Measurements from ENCODE around the gene FAM124A. TPM values are rescaled to one million over a fixed set of nuclear protein-coding genes. Genes with fewer than 3 reads are reported as not detected.
"Not testable (repeated sequence)": the region's sequence is repeated elsewhere in the genome, so short reads cannot be mapped to it uniquely, and the experiment has no call there.

The FAM124A gene
- total and polyA plus RNA-seq, 5 donors: 4.2 to 10.7 (median 8.6) TPM

DNA sequence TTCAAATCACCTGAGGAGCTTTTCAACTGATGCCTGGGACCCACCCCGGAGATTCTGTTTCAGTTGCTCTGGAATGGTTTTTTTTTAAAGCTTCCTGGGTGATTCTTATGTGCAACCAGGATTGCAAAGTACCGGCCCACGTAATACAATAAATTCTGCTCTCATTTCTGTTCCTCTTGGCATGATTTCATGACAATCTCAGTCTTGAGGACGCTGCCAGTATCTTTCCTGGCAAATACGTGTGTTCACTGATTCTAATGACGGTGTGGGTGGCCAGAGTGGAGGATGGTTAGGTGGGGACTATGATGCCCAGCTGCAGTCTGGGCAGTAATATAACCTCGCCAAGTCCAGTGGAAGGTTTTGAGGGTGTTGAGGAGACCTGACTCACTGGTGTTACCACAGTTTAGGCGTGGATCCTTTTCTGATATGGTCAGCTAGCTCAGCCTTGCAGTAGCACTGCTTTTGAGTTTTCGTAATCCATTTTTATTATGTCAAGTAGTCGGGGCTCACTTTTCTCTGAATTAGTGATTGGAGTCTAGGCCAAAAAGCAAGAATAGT, 49.4 kb downstream of the FAM124A start:
- WGBS: 65% methylated on average over 10 of the region's 10 CpGs
- H3K27ac ChIP-seq (ENCODE audit: low read length): no peak overlapping the region
- intact Hi-C loops (cut with DNase I): no loop called here
- no peaks in the 10 kb centered on the region for H3K27me3 ChIP-seq (ENCODE audit: control insufficient read depth, insufficient read depth)
- H3K4me1 ChIP-seq (ENCODE audit: control insufficient read depth, insufficient read depth, low read length): peaks cover 9% of the 10 kb centered on the region
- no peak overlapping the region for H3K4me3 ChIP-seq (ENCODE audit: low read length)
- no peaks in the 10 kb centered on the region for H3K9me3 ChIP-seq (ENCODE audit: control insufficient read depth, low read length)
- ATAC-seq (peak in 1 of 2 donors; percentile 46), DNase-seq (no peak)

DNA sequence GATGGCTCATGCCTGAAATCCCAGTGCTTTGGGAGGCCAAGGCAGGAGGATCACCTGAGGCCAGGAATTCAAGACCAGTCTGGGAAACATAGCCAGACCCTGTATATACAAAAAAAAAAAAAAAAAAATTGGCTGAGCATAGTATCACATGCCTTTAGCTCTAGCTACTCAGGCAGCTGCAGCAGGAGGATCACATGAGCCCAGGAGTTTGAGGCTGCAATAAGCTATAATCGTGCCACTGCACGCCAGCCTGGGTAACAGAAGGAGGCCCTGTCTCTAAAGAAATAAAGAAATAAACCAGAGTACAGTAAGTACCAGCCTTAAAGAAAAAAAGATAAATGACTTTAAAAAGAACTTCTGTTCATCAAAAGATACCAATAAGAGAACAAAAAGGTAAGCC, 52.9 kb downstream of the FAM124A start:
- Histone ChIP-seq H3K9me3 (ENCODE audit: control insufficient read depth, low read length) (no peaks in the 10 kb centered on the region), H3K27ac (ENCODE audit: low read length) (no peak overlapping the region), H3K4me1 (ENCODE audit: control insufficient read depth, insufficient read depth, low read length) (peaks cover 7% of the 10 kb centered on the region), H3K4me3 (ENCODE audit: low read length) (no peak overlapping the region), H3K27me3 (ENCODE audit: control insufficient read depth, insufficient read depth) (no peaks in the 10 kb centered on the region)
- no peak for ATAC-seq
- 72% methylated on average over 2 of the region's 2 CpGs for WGBS
- no peak for DNase-seq
- intact Hi-C loops (cut with DNase I): no loop called here

DNA sequence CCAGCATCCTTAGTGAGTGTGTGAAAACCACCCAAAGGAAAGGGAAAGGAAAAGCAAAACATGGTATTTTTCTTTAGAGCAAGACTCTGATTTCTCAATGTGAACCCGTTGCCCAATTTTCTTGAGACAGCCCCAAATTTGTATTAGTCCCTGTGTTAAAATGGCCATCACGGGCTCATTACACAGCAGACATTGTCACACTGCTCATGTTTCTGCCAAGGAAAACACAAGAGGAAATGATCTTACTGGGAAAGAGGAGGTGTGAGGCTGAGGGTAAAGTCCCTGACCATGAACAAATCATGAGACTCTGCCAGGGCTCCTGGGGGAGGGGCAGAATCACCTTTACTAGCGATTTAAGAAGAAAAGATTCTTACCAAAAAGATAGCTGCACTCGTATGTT, 54.4 kb downstream of the FAM124A start:
- WGBS: 37% methylated on average over 4 of the region's 4 CpGs
- no peak overlapping the region for H3K4me3 ChIP-seq (ENCODE audit: low read length)
- intact Hi-C loops (cut with DNase I): no loop called here
- peak in 1 of 3 donors; percentile 34 for DNase-seq
- no peaks in the 10 kb centered on the region for H3K27me3 ChIP-seq (ENCODE audit: control insufficient read depth, insufficient read depth)
- ATAC-seq: peak; percentile 59 to 85
- peaks cover 7% of the 10 kb centered on the region for H3K4me1 ChIP-seq (ENCODE audit: control insufficient read depth, insufficient read depth, low read length)
- H3K27ac ChIP-seq (ENCODE audit: low read length): no peak overlapping the region
- H3K9me3 ChIP-seq (ENCODE audit: control insufficient read depth, low read length): no peaks in the 10 kb centered on the region

DNA sequence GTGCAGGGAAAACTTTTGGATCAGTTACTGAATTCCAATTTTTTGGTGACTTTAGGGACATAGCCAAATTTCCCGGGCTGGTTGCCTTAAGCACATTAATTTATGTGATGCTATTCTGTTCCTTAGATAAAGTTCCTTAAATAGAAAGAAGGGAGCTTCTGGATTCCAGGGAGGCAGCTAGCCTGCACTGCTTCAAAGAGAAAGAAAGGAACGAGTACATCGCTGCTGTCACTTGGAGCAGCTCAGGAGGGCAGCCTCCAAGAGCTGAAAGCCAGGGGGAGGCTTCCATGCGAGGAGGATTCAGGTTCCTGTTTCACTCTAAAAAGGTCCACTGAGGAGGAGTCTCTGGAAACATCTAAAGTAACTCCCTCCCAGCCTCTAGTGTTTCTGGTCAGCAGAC, 55.7 kb downstream of the FAM124A start:
- H3K4me3 ChIP-seq (ENCODE audit: low read length): no peak overlapping the region
- ATAC-seq: no peak
- WGBS: 51% methylated on average over 4 of the region's 4 CpGs
- no peak for DNase-seq
- H3K27me3 ChIP-seq (ENCODE audit: control insufficient read depth, insufficient read depth): no peaks in the 10 kb centered on the region
- intact Hi-C loops (cut with DNase I): no loop called here
- H3K4me1 ChIP-seq (ENCODE audit: control insufficient read depth, insufficient read depth, low read length): peaks cover 7% of the 10 kb centered on the region
- H3K9me3 ChIP-seq (ENCODE audit: control insufficient read depth, low read length): no peaks in the 10 kb centered on the region
- H3K27ac ChIP-seq (ENCODE audit: low read length): no peak overlapping the region

DNA sequence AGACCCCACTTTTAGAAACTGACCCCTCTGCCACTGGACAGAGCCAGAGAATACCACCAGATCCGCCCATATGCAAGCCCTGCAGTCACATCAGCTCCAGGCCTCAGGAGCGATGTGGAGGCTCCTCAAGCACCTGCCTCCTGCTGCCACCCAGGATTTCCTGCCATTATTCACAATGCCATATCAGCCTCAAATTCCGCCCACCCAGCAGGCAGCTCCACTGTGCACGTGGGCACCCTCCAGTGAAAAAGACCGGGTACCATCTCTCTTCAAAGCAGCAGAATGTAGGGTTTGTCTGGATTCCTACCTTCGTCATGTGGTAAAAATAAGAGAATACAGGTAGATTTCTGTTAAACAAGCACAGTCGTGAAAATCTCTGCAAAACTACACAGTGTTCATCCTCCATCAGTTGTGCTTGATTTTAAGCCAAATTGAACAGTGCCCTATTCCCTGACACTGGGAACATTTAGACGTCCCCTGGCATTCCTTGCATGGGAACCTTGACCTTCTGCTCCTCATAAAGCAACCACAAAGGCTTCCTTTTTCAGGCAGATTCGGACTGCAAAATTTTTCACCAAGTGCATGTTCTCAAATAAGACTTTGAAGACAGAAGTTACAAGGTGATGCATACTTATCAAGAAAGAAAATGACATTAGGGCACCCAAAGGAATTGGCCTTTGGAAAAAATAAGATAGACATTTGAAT, 56.4 kb downstream of the FAM124A start:
- no peak overlapping the region for H3K4me3 ChIP-seq (ENCODE audit: low read length)
- no peaks in the 10 kb centered on the region for H3K9me3 ChIP-seq (ENCODE audit: control insufficient read depth, low read length)
- no peak overlapping the region for H3K27ac ChIP-seq (ENCODE audit: low read length)
- DNase-seq: no peak
- intact Hi-C loops (cut with DNase I): no loop called here
- WGBS: 69% methylated on average over 9 of the region's 9 CpGs
- peaks cover 7% of the 10 kb centered on the region for H3K4me1 ChIP-seq (ENCODE audit: control insufficient read depth, insufficient read depth, low read length)
- H3K27me3 ChIP-seq (ENCODE audit: control insufficient read depth, insufficient read depth): no peaks in the 10 kb centered on the region
- no peak for ATAC-seq

DNA sequence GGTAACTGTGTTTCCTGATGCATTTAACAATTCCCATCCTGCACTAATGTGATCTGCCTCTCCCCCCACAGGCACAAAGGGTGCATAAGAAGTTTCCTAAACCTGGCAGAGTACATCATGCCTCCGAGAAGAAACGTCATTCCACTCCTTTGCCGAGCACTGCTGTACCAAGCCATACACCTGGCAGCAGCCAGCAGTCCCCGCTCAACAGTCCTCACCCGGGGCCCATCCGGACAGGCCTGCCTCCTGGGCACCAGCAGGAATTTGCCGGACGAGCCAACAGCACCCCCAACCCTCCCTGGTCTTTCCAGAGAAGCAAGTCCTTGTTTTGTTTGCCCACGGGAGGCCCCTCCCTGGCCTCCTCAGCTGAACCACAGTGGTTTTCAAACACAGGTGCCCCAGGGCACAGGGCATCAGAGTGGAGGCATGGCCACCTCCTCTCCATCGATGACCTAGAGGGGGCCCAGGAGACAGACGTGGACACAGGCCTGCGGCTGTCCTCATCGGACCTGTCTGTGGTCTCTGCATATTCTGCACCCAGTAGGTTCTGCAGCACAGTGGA, 58.3 kb downstream of the FAM124A start:
- intact Hi-C loops (cut with DNase I): loop anchor here in 2 of 4 donors (5.0 kb wide), 1 partner anchor 58 kb away; the partner anchor contains the start of gene FAM124A (in 2 of the 2)
- no peak overlapping the region for H3K27ac ChIP-seq (ENCODE audit: low read length)
- H3K27me3 ChIP-seq (ENCODE audit: control insufficient read depth, insufficient read depth): no peaks in the 10 kb centered on the region
- H3K9me3 ChIP-seq (ENCODE audit: control insufficient read depth, low read length): no peaks in the 10 kb centered on the region
- peaks cover 7% of the 10 kb centered on the region for H3K4me1 ChIP-seq (ENCODE audit: control insufficient read depth, insufficient read depth, low read length)
- ATAC-seq (no peak), DNase-seq (no peak)
- no peak overlapping the region for H3K4me3 ChIP-seq (ENCODE audit: low read length)
- 78% methylated on average over 13 of the region's 13 CpGs for WGBS

DNA sequence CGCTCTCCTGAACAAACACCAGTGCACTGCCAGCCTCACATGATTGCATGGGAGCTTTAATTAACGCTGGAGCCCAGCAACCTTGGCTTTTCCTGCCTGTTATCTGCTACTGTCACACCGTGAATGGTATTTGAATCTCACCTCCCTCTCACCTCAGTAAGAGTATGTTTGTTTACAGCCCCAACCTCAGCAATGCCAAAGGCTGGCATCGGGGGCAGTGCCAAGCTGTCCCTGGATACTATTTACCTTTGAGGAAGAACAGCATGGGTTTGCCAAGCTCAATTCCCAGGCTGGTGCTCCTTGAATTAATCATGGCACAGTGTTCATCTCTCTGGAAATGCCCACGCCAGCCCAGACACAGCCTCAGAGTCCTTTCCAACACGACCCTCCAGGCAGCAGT, 60.1 kb downstream of the FAM124A start:
- ATAC-seq: no peak
- Histone ChIP-seq H3K27me3 (ENCODE audit: control insufficient read depth, insufficient read depth) (no peaks in the 10 kb centered on the region), H3K27ac (ENCODE audit: low read length) (no peak overlapping the region)

DNA sequence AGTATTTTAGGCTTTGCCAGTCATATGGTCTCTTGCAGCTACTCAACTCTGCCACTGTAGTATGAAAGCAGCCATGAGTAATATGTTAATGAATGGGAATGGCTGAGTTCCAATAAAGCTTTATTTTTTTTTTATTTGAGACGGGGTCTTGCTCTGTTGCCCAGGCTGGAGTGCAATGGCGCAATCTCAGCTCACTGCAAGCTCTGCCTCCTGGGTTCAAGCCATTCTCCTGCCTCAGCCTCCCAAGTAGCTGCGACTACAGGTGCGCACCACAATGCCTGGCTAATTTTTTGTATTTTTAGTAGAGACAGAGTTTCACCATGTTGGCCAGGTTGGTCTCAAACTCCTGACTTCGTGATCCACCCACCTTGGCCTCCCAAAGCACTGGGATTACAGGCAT, 60.7 kb downstream of the FAM124A start:
- intact Hi-C loops (cut with DNase I): loop anchor here in 2 of 4 donors (5.0 kb wide), 1 partner anchor 61 kb away; the partner anchor contains the start of gene FAM124A (in 2 of the 2)
- DNase-seq; H3K27me3 ChIP-seq (ENCODE audit: control insufficient read depth, insufficient read depth); H3K9me3 ChIP-seq (ENCODE audit: control insufficient read depth, low read length); H3K4me1 ChIP-seq (ENCODE audit: control insufficient read depth, insufficient read depth, low read length); H3K27ac ChIP-seq (ENCODE audit: low read length); ATAC-seq; H3K4me3 ChIP-seq (ENCODE audit: low read length): not testable (repeated sequence)
- WGBS: 92% methylated on average over 5 of the region's 5 CpGs

More for the DNA sequence above, 60.1 kb downstream of the FAM124A start:
- DNase-seq: no peak
- Histone ChIP-seq H3K4me1 (ENCODE audit: control insufficient read depth, insufficient read depth, low read length) (no peaks in the 10 kb centered on the region), H3K9me3 (ENCODE audit: control insufficient read depth, low read length) (no peaks in the 10 kb centered on the region), H3K4me3 (ENCODE audit: low read length) (no peak overlapping the region)
- intact Hi-C loops (cut with DNase I): loop anchor here in 2 of 4 donors (5.0 kb wide), 1 partner anchor 60 kb away; the partner anchor contains the start of gene FAM124A (in 2 of the 2)
- 66% methylated on average over 6 of the region's 6 CpGs for WGBS

DNA sequence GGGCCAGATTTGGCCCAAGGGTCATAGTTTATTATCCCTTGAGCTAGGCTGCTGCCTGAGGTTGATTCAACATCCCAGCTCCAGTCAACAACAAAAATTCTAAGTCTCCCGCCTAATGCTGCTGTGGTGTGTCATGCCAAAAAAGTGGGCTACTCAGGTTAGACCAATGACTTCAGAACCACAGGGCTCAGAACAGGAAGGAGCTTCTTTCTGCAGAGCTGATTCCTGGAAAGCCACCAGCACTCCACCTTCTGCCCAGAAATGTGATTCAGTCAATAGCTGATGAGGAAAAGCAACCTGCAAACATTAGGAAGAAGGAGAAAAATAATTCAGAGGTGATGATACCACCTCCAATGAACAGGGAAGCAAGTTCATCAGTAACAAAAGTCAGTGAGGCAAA, 61.2 kb downstream of the FAM124A start:
- no peak for DNase-seq
- Histone ChIP-seq H3K9me3 (ENCODE audit: control insufficient read depth, low read length) (no peaks in the 10 kb centered on the region), H3K27ac (ENCODE audit: low read length) (no peak overlapping the region), H3K4me3 (ENCODE audit: low read length) (no peak overlapping the region), H3K27me3 (ENCODE audit: control insufficient read depth, insufficient read depth) (no peaks in the 10 kb centered on the region), H3K4me1 (ENCODE audit: control insufficient read depth, insufficient read depth, low read length) (no peaks in the 10 kb centered on the region)
- intact Hi-C loops (cut with DNase I): loop anchor here in 2 of 4 donors (5.0 kb wide), 1 partner anchor 61 kb away; the partner anchor contains the start of gene FAM124A (in 2 of the 2)
- no peak for ATAC-seq
- 93% methylated on average over 1 of the region's 1 CpG for WGBS

DNA sequence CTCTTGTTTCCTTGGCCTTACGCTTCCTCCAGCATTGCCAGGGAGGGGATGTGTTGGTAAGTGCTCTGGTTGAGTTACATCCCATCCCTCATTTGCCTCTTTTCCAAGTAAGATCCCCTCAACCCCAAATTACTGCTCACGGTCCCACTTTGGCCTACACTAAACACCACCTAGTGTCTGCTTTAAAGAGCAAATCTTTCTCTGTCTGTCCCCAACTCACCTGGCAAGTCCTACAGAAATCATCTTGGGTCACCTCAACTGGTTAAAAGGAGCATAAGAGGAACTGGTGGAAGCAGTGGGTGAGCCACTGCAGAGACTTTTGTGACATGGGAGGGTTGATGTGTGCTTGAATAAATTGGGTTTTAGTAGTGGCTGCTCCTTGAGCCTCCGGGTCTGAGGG, 62.1 kb downstream of the FAM124A start:
- 96% methylated on average over 3 of the region's 3 CpGs for WGBS
- Histone ChIP-seq H3K4me3 (ENCODE audit: low read length) (no peak overlapping the region), H3K27ac (ENCODE audit: low read length) (no peak overlapping the region), H3K9me3 (ENCODE audit: control insufficient read depth, low read length) (no peaks in the 10 kb centered on the region), H3K27me3 (ENCODE audit: control insufficient read depth, insufficient read depth) (no peaks in the 10 kb centered on the region), H3K4me1 (ENCODE audit: control insufficient read depth, insufficient read depth, low read length) (no peaks in the 10 kb centered on the region)
- no peak for DNase-seq
- no peak for ATAC-seq
- intact Hi-C loops (cut with DNase I): loop anchor here in 2 of 4 donors (5.0 kb wide), 1 partner anchor 62 kb away; the partner anchor contains the start of gene FAM124A (in 2 of the 2)
